PC-3 (cell line): Measurements from ENCODE around the gene GATD1. TPM values are rescaled to one million over a fixed set of nuclear protein-coding genes. Genes with fewer than 3 reads are reported as not detected.

Experiments
- ATAC-seq: fragments of 200-7000 bp; cut with Tn5 transposase; 2 replicates; pipeline ENCODE4 v1.9.1; 2020; ENCODE audit warnings: mild to moderate bottlenecking, moderate library complexity
- BruUV-seq: library from RNA; stranded (reverse); fragments of 400-500 nt; replicated peaks from 2 replicates; lab custom pipeline; 2021; lab: Mats Ljungman, UMichigan
- CTCF ChIA-PET: fragments of 300-600 bp; sonication (Branson Sonifier 250); formaldehyde crosslinking; loops from one replicate; lab custom pipeline; 2022; ENCODE audit warnings: antibody characterized with exemption; lab: Charles Lee
- POLR2A ChIA-PET: fragments of 300-600 bp; sonication (Branson Sonifier 250); formaldehyde crosslinking; loops from one replicate; lab custom pipeline; 2022; ENCODE audit warnings: antibody characterized with exemption; ENCODE audit not compliant: unreplicated experiment; lab: Charles Lee
- DNase-seq: peaks from one replicate; pipeline ENCODE4 v3.0.0-alpha.2; 2015
- H2AFZ ChIP-seq: fragments of 300-600 bp; sonication (generic); 2 replicates; pipeline ENCODE4 v1.6.0; 2016; ENCODE audit warnings: antibody characterized with exemption, low read length
- H3F3A ChIP-seq: fragments of 300-600 bp; sonication (generic); one replicate; pipeline ENCODE4 v1.6.0; 2017; ENCODE audit warnings: antibody characterized with exemption, low read length, control low read depth, mild to moderate bottlenecking; ENCODE audit not compliant: unreplicated experiment
- H3K27ac ChIP-seq: fragments of 300-600 bp; sonication (generic); 2 replicates; pipeline ENCODE4 v1.5.1; 2016; ENCODE audit warnings: mild to moderate bottlenecking, low read length
- H3K27me3 ChIP-seq: fragments of 300-600 bp; sonication (generic); 2 replicates; pipeline ENCODE4 v1.6.1; 2016; ENCODE audit warnings: low read length, mixed read lengths
- H3K36me3 ChIP-seq: fragments of 300-600 bp; sonication (generic); 2 replicates; pipeline ENCODE4 v1.6.1; 2016; ENCODE audit warnings: low read depth, mixed run types, low read length, mixed read lengths
- H3K4me1 ChIP-seq: fragments of 300-600 bp; sonication (generic); 2 replicates; pipeline ENCODE4 v1.5.1; 2016; ENCODE audit warnings: low read length; ENCODE audit not compliant: insufficient read depth
- H3K4me2 ChIP-seq: fragments of 300-600 bp; sonication (generic); 2 replicates; pipeline ENCODE4 v1.6.0; 2016; ENCODE audit warnings: low read length
- H3K4me3 ChIP-seq: fragments of 300-600 bp; sonication (generic); 2 replicates; pipeline ENCODE4 v1.5.1; 2016; ENCODE audit warnings: mild to moderate bottlenecking, low read length, mixed read lengths
- H3K79me2 ChIP-seq: fragments of 300-600 bp; sonication (generic); 2 replicates; pipeline ENCODE4 v1.6.1; 2017; ENCODE audit warnings: low read length, mixed read lengths
- H3K9ac ChIP-seq: fragments of 300-600 bp; sonication (generic); 2 replicates; pipeline ENCODE4 v1.6.0; 2016; ENCODE audit warnings: mild to moderate bottlenecking, low read length
- H3K9me2 ChIP-seq: fragments of 300-600 bp; sonication (generic); replicated peaks from 2 replicates; pipeline ENCODE4 v1.6.1; 2016; ENCODE audit warnings: mixed run types, low read length, mixed read lengths
- H3K9me3 ChIP-seq: fragments of 300-600 bp; sonication (generic); 2 replicates; pipeline ENCODE4 v1.6.1; 2016; ENCODE audit warnings: low read length, mixed read lengths
- H4K20me1 ChIP-seq: fragments of 300-600 bp; sonication (generic); 2 replicates; pipeline ENCODE4 v1.6.1; 2016; ENCODE audit warnings: low read length, mixed read lengths
- EZH2 ChIP-seq: fragments of 300-600 bp; sonication (generic); IDR thresholded peaks from one replicate; pipeline ENCODE4 v1.6.1; 2017; ENCODE audit warnings: antibody characterized with exemption, mild to moderate bottlenecking, low read length; ENCODE audit not compliant: unreplicated experiment
- EZH2phosphoT487 ChIP-seq: fragments of 300-600 bp; sonication (generic); IDR thresholded peaks from 2 replicates; pipeline ENCODE4 v1.6.1; 2018; ENCODE audit warnings: mild to moderate bottlenecking, antibody characterized with exemption, low read length, borderline replicate concordance
- intact Hi-C: fragments of 100-400 bp; cut with micrococcal nuclease; formaldehyde crosslinking; loops from 2 replicates; pipeline ENCODE4 v1.9.0; 2023
- total RNA-seq: library from RNA; depleted of rRNA; stranded (reverse); fragments of >200 nt; gene quantifications from 2 replicates; pipeline ENCODE4 v1.2.3, GENCODE V29; 2014
- TF ChIP-seq, protein P1 (sequence below): fragments of 300-600 bp; sonication (generic); conservative IDR thresholded peaks from 2 replicates; pipeline ENCODE4 v1.5.1; 2017; ENCODE audit warnings: antibody characterized with exemption, low read depth, mild to moderate bottlenecking, low read length

The GATD1 gene
- total RNA-seq, 1 experiment from 2014 or later, result 39.7 TPM

DNA sequence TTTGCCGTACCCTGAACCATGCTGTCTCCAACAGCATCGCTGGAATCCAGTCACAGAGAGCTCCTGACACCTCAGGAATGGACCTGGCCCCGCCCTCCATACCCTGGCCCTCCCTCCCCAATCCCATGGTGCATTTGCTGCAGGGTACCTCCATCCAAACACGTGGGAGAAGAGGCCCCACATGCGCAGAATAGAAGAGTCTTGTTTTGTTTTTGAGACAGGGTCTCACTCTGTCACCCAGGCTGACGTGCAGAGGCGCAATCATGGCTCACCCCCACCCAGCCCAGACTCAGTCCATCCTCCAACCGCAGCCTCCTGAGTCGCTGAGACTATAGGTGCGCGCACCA lies 39.1 kb upstream of the GATD1 start:
- H3K4me1 ChIP-seq, result peaks cover 27% of the 10 kb centered on the region
- H3K27me3 ChIP-seq, result no peaks in the 10 kb centered on the region
- ATAC-seq (no peak), DNase-seq (no peak)
- H3K79me2 ChIP-seq, result peaks cover 29% of the 10 kb centered on the region
- TF ChIP-seq EZH2 (no peak), EZH2phosphoT487 (no peak)
- TF ChIP-seq, protein P1, sequence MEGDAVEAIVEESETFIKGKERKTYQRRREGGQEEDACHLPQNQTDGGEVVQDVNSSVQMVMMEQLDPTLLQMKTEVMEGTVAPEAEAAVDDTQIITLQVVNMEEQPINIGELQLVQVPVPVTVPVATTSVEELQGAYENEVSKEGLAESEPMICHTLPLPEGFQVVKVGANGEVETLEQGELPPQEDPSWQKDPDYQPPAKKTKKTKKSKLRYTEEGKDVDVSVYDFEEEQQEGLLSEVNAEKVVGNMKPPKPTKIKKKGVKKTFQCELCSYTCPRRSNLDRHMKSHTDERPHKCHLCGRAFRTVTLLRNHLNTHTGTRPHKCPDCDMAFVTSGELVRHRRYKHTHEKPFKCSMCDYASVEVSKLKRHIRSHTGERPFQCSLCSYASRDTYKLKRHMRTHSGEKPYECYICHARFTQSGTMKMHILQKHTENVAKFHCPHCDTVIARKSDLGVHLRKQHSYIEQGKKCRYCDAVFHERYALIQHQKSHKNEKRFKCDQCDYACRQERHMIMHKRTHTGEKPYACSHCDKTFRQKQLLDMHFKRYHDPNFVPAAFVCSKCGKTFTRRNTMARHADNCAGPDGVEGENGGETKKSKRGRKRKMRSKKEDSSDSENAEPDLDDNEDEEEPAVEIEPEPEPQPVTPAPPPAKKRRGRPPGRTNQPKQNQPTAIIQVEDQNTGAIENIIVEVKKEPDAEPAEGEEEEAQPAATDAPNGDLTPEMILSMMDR, result no peak
- ChIA-PET POLR2A (no interaction called here), CTCF (no interaction called here)
- H3K27ac ChIP-seq, result no peak overlapping the region
- peaks cover 5% of the 10 kb centered on the region for H3F3A ChIP-seq
- H4K20me1 ChIP-seq, result peaks cover 29% of the 10 kb centered on the region
- intact Hi-C loops, result no loop called here
- no peaks in the 10 kb centered on the region for H3K9me3 ChIP-seq
- BruUV-seq, result no TSS peak
- H3K9me2 ChIP-seq, result no peaks in the 10 kb centered on the region
- H3K36me3 ChIP-seq, result peaks cover 23% of the 10 kb centered on the region
- H2AFZ ChIP-seq, result no peak overlapping the region
- no peak overlapping the region for H3K9ac ChIP-seq
- H3K4me2 ChIP-seq, result no peak overlapping the region
- no peak overlapping the region for H3K4me3 ChIP-seq

DNA sequence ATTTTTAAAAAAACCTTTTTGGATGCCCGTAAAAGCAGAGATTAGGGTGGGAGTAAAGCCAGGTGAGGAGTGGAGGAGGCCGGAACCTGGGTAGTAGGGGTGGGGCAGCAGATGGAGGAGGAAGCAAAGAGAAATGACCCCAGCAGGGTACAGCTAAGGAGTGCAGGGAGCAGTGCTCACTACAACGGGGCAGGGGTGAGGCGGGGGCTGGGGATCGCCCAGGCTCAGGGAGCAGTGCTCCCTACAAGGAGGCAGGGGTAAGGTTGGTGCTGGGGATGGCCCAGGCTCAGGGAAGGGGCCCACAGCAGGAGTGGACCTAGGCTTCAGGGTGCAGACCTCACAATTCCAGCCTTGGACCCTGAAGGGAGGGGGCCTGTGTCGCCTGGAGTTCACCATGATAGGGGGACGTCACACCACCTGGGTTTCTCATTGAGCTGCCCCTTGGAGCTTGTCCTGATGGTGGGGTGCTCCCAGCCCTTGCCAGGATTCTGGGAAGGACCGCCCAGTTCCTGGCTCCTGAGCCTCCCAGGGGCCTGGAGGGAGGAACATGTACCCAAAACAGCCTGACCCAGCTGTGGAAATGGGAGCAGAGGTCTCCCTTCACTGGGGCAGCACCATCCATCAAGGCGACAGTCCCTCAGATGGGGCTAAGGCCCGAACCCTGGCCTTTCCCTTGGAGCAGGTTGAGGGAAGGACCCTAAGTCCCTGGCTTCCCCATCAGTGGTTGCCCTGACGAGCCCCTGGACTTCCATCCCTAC lies 38.6 kb upstream of the GATD1 start:
- CTCF ChIA-PET, result no interaction called here
- DNase-seq, result no peak
- Histone ChIP-seq H3K79me2 (peaks cover 30% of the 10 kb centered on the region), H3K27me3 (no peaks in the 10 kb centered on the region), H3K36me3 (peaks cover 29% of the 10 kb centered on the region), H3K4me3 (no peak overlapping the region), H3K9ac (no peak overlapping the region), H3K9me2 (no peaks in the 10 kb centered on the region), H3F3A (peaks cover 5% of the 10 kb centered on the region), H3K27ac (no peak overlapping the region), H3K4me2 (no peak overlapping the region), H4K20me1 (peaks cover 33% of the 10 kb centered on the region), H3K9me3 (no peaks in the 10 kb centered on the region), H3K4me1 (peaks cover 27% of the 10 kb centered on the region), H2AFZ (no peak overlapping the region)
- no peak for TF ChIP-seq EZH2phosphoT487
- TF ChIP-seq, protein P1, result no peak
- TF ChIP-seq EZH2, result no peak
- ATAC-seq, result no peak
- intact Hi-C loops, result no loop called here
- no TSS peak for BruUV-seq
- POLR2A ChIA-PET, result no interaction called here

DNA sequence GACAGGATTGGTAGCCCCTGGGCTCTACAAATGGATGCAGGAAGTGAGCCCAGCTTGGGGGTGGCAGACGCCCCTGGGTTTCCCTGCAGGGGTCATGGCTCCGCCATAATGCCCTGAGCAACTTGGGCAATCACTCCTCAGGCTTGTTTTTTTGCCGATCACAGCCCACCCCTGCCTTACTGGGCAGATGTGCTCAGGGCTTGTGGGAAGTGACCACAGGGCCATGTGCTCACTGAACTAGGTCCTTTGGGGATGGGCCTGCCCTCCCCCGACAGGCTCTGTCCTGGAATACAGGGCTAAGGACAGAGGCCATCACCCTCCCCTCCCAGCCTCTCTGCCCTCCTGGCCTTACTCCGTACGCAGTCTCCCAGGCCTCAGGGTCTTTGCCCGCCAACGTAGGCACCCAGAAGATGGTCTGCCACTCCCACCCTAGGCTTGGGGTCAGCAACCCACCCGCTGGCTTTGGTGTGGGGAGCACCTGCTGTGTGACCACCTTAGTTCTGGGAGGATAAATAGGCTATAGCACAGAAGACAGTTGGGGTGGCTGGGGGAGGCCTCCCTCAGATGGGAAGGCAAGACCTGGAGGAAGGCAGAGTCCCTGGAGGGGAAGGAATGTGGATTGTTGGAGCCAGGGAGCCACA lies 36.3 kb upstream of the GATD1 start:
- no peak overlapping the region for H3K4me3 ChIP-seq
- H2AFZ ChIP-seq, result no peak overlapping the region
- no peaks in the 10 kb centered on the region for H3K27me3 ChIP-seq
- no peaks in the 10 kb centered on the region for H3K9me2 ChIP-seq
- H3K79me2 ChIP-seq, result peaks cover 38% of the 10 kb centered on the region
- intact Hi-C loops, result no loop called here
- ATAC-seq, result no peak
- H3K36me3 ChIP-seq, result peaks cover 33% of the 10 kb centered on the region
- POLR2A ChIA-PET, result no interaction called here
- no TSS peak for BruUV-seq
- DNase-seq, result no peak
- no peak overlapping the region for H3K9ac ChIP-seq
- no peaks in the 10 kb centered on the region for H3K9me3 ChIP-seq
- CTCF ChIA-PET, result no interaction called here
- TF ChIP-seq, protein P1, result no peak
- TF ChIP-seq EZH2, result no peak
- H4K20me1 ChIP-seq, result peaks cover 34% of the 10 kb centered on the region
- peaks cover 5% of the 10 kb centered on the region for H3F3A ChIP-seq
- peaks cover 18% of the 10 kb centered on the region for H3K4me1 ChIP-seq
- no peak overlapping the region for H3K27ac ChIP-seq
- H3K4me2 ChIP-seq, result no peak overlapping the region
